Central memory CD4-positive, alpha-beta T cell (primary cell): ENCODE results near the gene PUS1.

Experiments used
- DNase-seq: peaks from one replicate; pipeline ENCODE4 v3.0.0; 2022

PUS1 gene

GRCh38 chr12:131903270-131904255, 25.5 kb upstream of the PUS1 start:
- DNase-seq, result no peak

GRCh38 chr12:131904346-131904745, 24.7 kb upstream of the PUS1 start:
- DNase-seq, result no peak

DNA sequence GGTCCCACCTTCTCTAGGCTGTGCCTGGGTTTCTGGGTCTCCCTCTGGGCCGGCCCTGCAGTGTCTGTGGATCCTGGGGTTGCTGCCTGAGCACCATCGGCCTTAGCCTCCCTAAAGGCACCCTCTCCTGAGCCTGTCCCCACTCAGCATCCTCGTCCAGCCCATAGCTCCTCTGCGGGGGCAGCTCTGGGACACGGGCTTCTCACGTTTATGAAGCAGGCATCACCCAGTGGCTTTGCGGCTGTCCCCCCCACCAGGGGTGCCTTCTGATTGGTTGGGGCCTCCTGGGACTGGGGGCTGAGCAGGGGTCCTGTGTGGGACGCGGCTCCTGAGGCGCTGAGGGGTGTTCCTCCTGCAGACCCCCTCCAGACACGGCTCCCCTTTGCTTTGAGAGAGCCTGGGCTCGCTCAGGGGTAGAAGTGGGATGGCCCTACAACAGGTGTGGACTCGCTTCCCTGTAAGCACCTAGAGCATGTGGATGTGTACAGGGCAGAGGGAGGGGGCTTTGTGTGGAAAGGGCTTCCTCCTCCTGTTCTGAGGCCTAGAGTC, 23.9 kb upstream of the PUS1 start:
- no peak for DNase-seq

DNA sequence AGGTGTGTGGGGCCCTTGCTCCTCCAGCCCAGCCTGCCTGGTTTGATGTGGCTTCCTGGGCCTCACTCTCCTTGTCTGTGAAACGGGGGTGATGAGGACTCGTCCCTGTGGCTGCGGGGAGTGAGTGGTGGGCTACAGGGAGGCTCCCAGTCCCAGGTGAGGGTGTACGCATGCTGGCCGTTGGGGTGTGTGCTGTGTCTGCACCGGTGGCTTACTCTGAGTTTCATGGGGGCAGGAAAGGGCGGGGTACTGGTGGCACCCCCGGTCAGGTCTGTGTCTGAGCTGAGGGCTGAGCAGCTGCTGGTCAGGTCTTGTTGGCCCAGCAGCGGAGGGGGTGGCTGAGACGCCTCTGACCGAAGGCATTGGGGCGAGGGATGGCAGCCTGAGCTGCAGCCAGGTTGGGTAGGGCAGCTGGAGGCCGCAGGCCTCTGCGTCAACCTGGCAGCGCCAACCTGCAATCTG, 23.4 kb upstream of the PUS1 start:
- DNase-seq, result no peak

GRCh38 chr12:131907379-131908091, 21.5 kb upstream of the PUS1 start:
- DNase-seq, result no peak

- DNase-seq, result no peak
Observed at GRCh38 chr12:131908092-131909080, 20.7 kb upstream of the PUS1 start.

GRCh38 chr12:131909081-131909751, 19.9 kb upstream of the PUS1 start:
- no peak for DNase-seq

- no peak for DNase-seq
Observed at GRCh38 chr12:131909752-131910219, 19.3 kb upstream of the PUS1 start.

- no peak for DNase-seq
Observed at GRCh38 chr12:131910302-131911027, 18.6 kb upstream of the PUS1 start.

GRCh38 chr12:131911028-131911650, 17.9 kb upstream of the PUS1 start:
- DNase-seq, result no peak

DNA sequence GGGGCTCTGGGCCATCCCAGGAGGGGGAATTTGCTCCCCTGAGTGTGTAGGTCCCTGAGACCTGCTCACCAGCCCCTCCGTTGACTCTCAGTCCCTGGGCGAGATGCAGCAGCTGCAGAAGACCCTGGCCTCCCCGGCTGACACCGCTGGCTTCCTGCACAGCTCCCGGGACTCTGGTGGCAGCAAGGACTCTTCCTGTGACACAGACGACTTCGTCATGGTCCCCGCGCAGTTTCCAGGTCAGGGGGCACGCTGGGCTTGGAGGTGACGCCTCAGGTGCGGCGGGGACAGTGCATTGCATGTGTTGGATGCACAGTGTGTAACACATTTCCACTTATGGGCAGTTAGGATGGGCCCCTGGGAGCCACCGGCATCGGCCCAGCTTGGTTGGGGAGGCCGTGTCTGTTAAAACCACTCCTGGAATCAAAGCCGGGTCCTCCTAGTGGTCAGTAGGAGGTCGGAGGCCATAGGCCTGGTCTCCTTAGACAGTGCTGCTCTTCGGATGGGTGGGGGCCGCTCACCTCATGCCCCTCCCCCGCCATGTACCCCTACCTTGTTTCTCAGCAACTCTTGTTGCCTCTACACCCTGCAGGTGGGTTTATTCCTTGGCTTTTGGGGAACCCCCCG, 17.1 kb upstream of the PUS1 start:
- no peak for DNase-seq

DNA sequence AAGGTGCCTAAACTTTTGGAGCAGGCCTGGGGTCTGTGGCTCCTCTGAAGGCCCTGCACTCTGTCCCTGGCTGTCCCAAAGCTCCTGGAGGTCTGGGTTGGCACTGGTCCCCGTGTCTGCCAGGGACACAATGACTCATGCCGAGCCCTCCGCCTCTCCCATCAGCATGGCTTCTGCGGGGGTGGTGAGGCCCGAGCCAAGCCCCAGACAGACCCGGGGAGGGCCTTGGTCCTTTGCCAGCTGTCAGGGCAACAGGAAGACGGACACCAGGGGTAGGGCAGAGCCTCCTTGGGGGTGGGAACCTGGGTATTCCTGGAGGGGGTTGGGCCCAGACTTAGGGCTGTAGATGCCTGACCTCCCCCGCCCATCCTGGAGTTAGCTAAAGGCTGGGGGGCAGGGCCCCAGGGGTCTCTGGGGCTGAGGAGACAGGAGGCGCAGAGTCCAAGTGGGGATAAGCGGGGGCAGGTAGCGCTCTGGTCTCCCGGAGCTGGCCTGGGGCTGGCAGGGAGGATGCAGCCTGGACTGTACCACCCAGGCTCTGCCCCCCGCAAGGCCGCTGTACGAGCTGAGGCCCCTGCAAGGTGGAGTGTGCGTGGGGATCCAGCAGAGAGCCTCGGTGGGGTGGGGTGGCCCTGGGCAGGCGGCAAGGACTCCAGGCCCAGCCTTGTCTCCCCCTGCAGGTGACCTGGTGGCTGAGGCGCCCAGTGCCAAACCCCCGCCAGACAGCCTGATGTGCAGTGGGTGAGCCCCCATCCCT, 16.4 kb upstream of the PUS1 start:
- no peak for DNase-seq

- no peak for DNase-seq
Observed at GRCh38 chr12:131913666-131914065, 15.4 kb upstream of the PUS1 start.

DNA sequence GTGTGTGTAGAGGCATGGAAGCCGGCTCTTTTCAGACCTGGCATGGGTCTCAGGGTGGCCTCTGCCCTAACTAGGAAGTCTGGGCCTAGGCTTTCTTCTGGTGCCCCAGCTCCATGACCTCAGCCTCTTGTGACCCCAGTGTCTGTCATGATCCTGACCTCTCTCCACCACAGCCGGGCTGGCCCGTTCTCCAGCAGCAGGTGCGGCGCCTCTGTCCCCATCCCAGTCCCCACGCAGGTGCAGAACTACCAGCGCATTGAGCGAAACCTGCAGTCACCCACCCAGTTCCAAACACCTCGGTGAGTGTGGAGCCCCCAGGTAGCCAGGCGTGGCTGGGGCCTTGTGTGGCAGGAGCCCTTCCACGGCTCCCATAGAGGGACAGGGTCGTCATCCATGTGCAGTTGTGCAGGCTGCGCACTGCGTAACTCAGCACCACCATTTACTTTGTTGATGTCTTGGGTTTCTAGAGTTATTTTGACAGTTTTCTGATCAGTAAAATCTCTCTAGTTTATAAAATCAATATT, 14.8 kb upstream of the PUS1 start:
- DNase-seq, result no peak

GRCh38 chr12:131915000-131915689, 13.9 kb upstream of the PUS1 start:
- DNase-seq, result no peak

DNA sequence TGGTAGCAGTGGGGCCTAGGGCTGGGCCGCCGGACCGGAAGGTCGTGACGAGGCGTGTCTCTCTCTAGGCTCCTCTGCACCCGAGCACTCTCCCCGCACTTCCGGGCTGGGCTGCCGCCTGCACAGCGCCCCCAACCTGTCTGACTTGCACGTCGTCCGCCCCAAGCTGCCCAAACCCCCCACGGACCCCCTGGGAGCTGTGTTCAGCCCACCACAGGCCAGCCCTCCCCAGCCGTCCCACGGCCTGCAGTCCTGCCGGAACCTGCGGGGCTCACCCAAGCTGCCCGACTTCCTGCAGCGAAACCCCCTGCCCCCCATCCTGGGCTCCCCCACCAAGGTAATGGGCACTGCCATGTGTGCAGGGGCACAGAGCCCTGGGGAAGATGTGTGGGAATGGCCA, 13.3 kb upstream of the PUS1 start:
- no peak for DNase-seq

GRCh38 chr12:131916306-131917138, 12.6 kb upstream of the PUS1 start:
- no peak for DNase-seq
